ENCODE data around the gene MAST3.

- TF ChIP-seq CTCF (IDR thresholded peaks at IDR 0.05): no peak
- TF ChIP-seq POLR2A (IDR thresholded peaks at IDR 0.05): no peak
These were observed 20.3 kb downstream of the MAST3 start for GRCh38 chr19:18117692-18118378.
